Lung microvascular endothelial cell (primary cell): ENCODE measurements around the gene WDFY1. TPM values are rescaled to one million over a fixed set of nuclear protein-coding genes. Genes with fewer than 3 reads are reported as not detected.
A peak's percentile ranks its signal among the peaks of the same experiment; 100 is the strongest.
"Not testable (repeated sequence)": the region's sequence is repeated elsewhere in the genome, so short reads cannot be mapped to it uniquely, and the experiment has no call there.

Experiments
- DNase-seq, 2 donors: peaks; one replicate each; pipeline versions ENCODE4 v3.0.0 to v3.0.0-alpha.2; 2010; ENCODE audit warnings: low read depth in 2 of 2
- total RNA-seq: library from RNA; depleted of rRNA; stranded (reverse); fragments of >200 nt; gene quantifications from 2 replicates; pipeline ENCODE4 v1.2.1, GENCODE V29; 2014

The WDFY1 gene
- total RNA-seq, 1 donor from 2014 or later = 87.9 TPM

DNA sequence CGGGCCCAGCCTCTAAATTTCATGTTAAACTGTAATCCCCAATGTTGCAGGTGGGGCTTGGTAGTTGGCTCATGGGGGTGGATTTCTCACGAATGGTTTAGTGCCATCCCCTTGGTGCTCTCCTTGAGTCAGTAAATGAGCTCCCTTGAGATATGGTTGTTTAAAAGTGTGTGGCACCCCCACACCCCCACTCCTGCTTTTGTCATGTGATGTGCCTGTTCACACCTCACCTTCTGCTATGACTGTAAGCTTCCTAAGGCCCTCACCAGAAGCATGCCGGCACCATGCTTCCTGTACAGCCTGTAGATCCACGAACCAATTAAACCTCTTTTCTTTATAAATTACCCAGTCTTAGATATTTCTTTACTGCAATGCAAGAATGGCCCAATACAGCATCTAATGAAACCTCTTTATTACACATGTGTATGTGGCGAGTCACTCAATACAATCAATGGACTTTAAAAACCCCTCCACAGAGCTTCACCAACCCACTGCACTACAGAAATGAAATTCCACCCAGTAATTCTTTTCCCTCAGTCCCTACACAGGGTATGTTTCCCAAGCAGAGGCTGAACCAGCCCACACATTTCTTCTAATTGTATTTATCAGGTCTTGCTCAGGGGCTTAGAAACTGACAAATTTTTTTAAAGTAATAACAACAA is 47.3 kb downstream of the WDFY1 start:
- no peak for DNase-seq

GRCh38 chr2:223896833-223897311 is 48.3 kb downstream of the WDFY1 start:
- peak in 1 of 2 donors; percentile 28 for DNase-seq

- no peak for DNase-seq
Observed at GRCh38 chr2:223894968-223895367, 50.2 kb downstream of the WDFY1 start.

- DNase-seq = no peak
Observed at GRCh38 chr2:223894009-223894408, 51.1 kb downstream of the WDFY1 start.

- DNase-seq = no peak
Observed at GRCh38 chr2:223890721-223891120, 54.4 kb downstream of the WDFY1 start.

DNA sequence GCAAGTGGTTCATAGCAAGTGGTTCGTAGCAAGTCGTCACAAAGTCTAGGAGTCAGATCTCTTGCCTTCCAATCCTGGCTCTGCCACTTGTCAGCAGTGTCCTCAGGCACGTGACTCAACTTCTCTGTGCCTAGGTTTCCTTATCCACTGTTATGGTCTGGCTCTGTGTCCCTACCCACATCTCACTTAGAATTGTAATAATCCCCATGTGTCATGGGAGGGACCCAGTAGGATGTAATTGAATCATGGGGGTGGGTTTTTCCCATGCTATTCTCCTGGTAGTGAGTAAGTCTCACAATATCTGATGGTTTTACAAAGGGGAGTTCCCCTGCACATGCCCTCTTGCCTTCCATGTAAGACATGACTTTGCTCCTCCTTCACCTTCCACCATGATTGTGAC is 55.9 kb downstream of the WDFY1 start:
- DNase-seq = no peak

DNA sequence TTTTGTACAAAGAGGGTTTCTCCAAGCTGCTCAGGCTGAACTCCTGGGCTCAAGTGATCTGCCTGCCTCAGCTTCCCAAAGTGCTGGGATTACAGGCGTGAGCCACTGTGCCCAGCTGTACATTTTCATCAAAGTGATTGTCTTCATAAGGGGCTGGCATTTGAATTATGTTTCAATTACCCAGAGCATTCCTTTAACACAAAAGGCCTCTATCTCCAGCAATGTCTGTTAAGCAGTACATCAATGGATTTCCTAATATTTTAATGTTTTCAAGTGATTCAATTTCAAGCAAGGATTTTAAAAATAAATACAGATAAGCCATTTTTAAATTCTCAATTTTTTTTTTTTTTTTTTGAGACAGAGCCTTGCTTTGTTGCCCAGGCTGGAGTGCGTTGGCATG is 56.9 kb downstream of the WDFY1 start:
- DNase-seq = no peak

GRCh38 chr2:223887127-223887526 is 58.0 kb downstream of the WDFY1 start:
- no peak for DNase-seq

DNA sequence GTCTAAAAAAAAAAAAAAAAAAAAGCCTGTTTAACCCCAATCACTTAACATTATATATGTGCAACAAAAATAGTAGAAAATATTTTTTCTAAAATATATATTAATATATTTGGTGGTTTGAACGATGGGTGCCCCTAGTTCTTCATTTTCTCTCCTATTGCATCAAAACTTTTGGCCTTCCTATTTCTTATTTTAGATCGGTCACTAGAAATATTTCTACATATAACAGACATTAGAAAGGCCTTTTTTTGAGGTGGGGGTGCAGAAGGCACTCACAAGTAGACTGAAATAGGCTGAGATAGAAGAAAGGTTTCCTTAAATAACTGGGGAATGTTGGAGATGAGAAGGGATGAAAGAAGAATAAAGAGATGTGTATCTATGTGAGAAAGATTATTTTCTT is 58.4 kb downstream of the WDFY1 start:
- no peak for DNase-seq

DNA sequence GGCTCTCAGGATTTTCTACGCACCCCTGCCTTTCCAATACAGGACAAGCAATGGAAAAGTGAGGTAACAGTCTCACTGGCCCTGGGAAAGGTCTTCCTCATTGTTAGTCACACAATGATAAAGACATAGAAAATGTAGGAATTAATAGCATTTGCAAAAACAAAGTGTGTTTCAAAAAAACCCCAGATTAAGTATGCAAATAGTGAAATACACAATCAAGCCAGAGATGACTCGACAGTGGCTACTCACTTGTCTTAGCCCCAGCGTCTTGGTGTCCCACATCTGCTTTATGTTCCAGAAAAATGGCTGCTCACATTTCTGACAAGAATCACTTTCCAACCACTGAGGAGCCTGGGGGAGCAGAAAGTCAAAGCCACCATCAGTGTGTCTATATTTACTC is 60.7 kb downstream of the WDFY1 start:
- no peak for DNase-seq

DNA sequence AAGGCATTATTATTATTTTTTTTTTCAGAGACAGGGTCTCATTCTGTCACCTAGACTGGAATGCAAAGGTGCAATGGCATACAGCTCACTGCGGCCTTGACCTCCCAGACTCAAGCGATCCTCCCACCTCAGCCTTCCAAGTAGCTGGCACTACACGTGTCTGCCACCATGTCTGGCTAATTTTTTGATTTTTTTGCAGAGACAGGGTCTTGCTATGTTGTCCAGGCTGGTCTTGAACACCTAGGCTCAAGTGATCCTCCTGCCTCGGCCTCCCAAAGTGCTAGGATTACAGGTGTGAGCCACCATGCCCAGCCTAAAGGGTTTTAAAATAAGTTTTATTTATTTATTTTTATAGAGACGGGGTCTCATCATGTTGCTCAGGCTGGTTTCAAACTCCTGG is 62.4 kb downstream of the WDFY1 start:
- no peak for DNase-seq

- no peak for DNase-seq
Observed at GRCh38 chr2:223880796-223881195, 64.3 kb downstream of the WDFY1 start.

- DNase-seq = no peak
Observed at GRCh38 chr2:223877721-223878410, 67.3 kb downstream of the WDFY1 start.

DNA sequence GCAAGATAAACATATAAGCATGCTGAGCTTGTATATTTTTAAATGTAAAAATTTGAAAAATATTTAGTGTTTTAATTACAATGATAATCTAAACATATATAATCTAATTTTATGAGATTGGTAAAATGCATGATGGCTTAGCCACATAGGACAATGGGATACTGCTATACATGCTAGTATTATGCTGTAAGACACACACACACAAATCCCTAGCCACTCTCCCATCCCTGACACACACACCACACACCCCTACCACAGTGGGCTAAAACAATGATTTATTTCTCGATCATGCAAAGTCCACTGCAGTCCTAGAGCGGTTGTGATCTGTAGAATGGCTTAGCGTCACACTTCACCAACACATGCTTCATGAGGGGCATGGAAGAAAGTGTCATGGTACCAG is 71.5 kb downstream of the WDFY1 start:
- DNase-seq = no peak

- DNase-seq = not testable (repeated sequence)
Observed at GRCh38 chr2:223872772-223873171, 72.4 kb downstream of the WDFY1 start.

DNA sequence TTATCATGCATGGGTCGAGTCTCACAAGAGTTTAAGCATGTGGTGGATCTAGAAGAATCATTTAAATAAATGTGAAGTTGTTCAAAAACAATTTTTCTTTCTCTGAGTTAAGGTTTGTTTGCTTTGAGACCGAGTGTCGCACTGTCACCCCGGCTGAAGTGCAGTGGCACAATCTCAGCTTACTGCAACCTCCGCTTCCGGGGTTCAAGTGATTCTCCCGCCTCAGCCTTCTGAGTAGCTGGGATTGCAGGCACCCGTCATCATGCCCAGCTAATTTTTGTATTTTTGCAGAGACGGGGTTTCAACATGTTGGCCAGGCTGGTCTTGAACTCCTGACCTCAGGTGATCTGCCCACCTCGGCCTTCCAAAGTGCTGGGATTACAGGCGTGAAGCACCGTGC is 73.5 kb downstream of the WDFY1 start:
- not testable (repeated sequence) for DNase-seq

- DNase-seq = no peak
Observed at GRCh38 chr2:223870840-223871611, 74.1 kb downstream of the WDFY1 start.

GRCh38 chr2:223868005-223868404 is 77.1 kb downstream of the WDFY1 start:
- no peak for DNase-seq

- DNase-seq = no peak
Observed at GRCh38 chr2:223865907-223866508, 79.1 kb downstream of the WDFY1 start.

- no peak for DNase-seq
Observed at GRCh38 chr2:223865124-223865523, 80.0 kb downstream of the WDFY1 start.

- DNase-seq = no peak
Observed at GRCh38 chr2:223863491-223863890, 81.6 kb downstream of the WDFY1 start.
